ENCODE data around the gene SPATC1L. TPM values are rescaled to one million over a fixed set of nuclear protein-coding genes. Genes with fewer than 3 reads are reported as not detected.

SPATC1L gene
- total and polyA plus RNA-seq, 2 donors (not counting 1 experiment from before 2014, with no cell fraction given), result 11.4 to 15.4 TPM

DNA sequence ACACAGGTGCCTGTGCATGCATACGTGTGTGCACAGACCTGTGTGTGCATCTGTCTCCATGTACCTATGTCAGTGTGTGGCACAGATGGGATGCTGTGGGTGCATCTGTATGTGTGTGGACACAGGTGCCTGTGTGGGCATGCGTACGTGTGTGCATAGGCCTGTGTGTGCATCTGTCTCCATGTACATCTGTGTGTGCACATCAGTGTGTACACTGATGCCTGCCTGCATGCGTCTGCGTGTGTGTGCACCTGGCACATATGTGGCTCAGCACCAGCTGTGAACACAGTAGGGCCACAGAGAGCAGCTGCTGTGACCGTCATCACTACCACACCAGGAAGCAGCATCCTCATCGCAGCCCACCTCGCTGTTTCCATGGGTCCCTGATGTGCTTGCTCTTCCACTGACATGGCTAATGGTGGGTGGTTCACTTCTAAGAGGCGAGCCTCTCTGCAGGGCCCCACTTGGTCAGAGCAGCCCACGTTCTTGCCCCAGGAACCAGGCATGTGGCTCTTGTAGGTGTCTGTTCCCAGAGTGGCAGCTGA lies 9.6 kb upstream of the SPATC1L start:
- no peaks in the 10 kb centered on the region for H3K9me3 Mint-ChIP-seq (ENCODE audit: insufficient read depth)

More for the DNA sequence above, 9.6 kb upstream of the SPATC1L start:
- H3K4me2 ChIP-seq (replicated peaks; ENCODE audit: low read depth, low read length, poor library complexity, severe bottlenecking), result no peak overlapping the region
- no peak overlapping the region for H2AFZ ChIP-seq (ENCODE audit: insufficient read depth, low read depth, low read length, poor library complexity, severe bottlenecking)
- H3K27ac Mint-ChIP-seq, result no peak overlapping the region
- no peaks in the 10 kb centered on the region for H3K4me1 Mint-ChIP-seq
- no peaks in the 10 kb centered on the region for H4K20me1 ChIP-seq (ENCODE audit: control insufficient read depth, insufficient read depth, low read length, poor library complexity, severe bottlenecking)
- H3K4me3 Mint-ChIP-seq, result no peak overlapping the region
- TF ChIP-seq, protein P1, sequence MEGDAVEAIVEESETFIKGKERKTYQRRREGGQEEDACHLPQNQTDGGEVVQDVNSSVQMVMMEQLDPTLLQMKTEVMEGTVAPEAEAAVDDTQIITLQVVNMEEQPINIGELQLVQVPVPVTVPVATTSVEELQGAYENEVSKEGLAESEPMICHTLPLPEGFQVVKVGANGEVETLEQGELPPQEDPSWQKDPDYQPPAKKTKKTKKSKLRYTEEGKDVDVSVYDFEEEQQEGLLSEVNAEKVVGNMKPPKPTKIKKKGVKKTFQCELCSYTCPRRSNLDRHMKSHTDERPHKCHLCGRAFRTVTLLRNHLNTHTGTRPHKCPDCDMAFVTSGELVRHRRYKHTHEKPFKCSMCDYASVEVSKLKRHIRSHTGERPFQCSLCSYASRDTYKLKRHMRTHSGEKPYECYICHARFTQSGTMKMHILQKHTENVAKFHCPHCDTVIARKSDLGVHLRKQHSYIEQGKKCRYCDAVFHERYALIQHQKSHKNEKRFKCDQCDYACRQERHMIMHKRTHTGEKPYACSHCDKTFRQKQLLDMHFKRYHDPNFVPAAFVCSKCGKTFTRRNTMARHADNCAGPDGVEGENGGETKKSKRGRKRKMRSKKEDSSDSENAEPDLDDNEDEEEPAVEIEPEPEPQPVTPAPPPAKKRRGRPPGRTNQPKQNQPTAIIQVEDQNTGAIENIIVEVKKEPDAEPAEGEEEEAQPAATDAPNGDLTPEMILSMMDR (IDR thresholded peaks at IDR 0.05), result no peak
- no peak for TF ChIP-seq EZH2 (IDR thresholded peaks at IDR 0.05; ENCODE audit: borderline replicate concordance, insufficient read depth, low read depth, low read length, poor library complexity, severe bottlenecking)
- WGBS (ENCODE audit: insufficient coverage), result 97% methylated on average over 9 of the region's 10 CpGs
- no peaks in the 10 kb centered on the region for H3K9me3 ChIP-seq (ENCODE audit: control extremely low read depth in 1 of 3, control insufficient read depth in 2 of 3, insufficient read depth in 1 of 3, low read length in 2 of 3)
- no peak overlapping the region for H3K4me3 ChIP-seq (ENCODE audit: control extremely low read depth in 1 of 5, extremely low read depth in 1 of 5, insufficient read depth in 1 of 5, low read depth in 2 of 5, low read length in 4 of 5)
- H3K27me3 Mint-ChIP-seq, result no peaks in the 10 kb centered on the region
- ChIA-PET POLR2A (no interaction called here), CTCF (no interaction called here)
- no peak overlapping the region for H3K27ac ChIP-seq (ENCODE audit: low read length in 2 of 2)
- intact Hi-C loops (cut with micrococcal nuclease), result no loop called here
- no peaks in the 10 kb centered on the region for H3K27me3 ChIP-seq (replicated peaks in 1 of 4; ENCODE audit: control extremely low read depth in 1 of 4, control insufficient read depth in 3 of 4, insufficient read depth in 4 of 4, low read length in 3 of 4)
- no peak overlapping the region for H3K9ac ChIP-seq (ENCODE audit: low read length)
- peaks cover 0 to 15% of the 10 kb centered on the region in 2 experiments for H3K36me3 ChIP-seq (replicated peaks in 1 of 2; ENCODE audit: control extremely low read depth in 1 of 2, control insufficient read depth in 1 of 2, extremely low read depth in 1 of 2, insufficient read depth in 2 of 2, low read length in 1 of 2)
- DNase-seq (no peak), ATAC-seq (ENCODE audit: low read depth) (no peak)
- no peaks in the 10 kb centered on the region for H3K4me1 ChIP-seq (ENCODE audit: control insufficient read depth in 2 of 2, insufficient read depth in 2 of 2, low read length in 2 of 2)
- H3K79me2 ChIP-seq (ENCODE audit: control insufficient read depth, insufficient read depth, low read length), result no peaks in the 10 kb centered on the region

All from B cell (primary cell).